ENCODE results near the gene GYS2. TPM values are rescaled to one million over a fixed set of nuclear protein-coding genes. Genes with fewer than 3 reads are reported as not detected.
"Not testable (repeated sequence)": the region's sequence is repeated elsewhere in the genome, so short reads cannot be mapped to it uniquely, and the experiment has no call there.

The GYS2 gene
- polyA plus RNA-seq, 1 experiment = not detected

DNA sequence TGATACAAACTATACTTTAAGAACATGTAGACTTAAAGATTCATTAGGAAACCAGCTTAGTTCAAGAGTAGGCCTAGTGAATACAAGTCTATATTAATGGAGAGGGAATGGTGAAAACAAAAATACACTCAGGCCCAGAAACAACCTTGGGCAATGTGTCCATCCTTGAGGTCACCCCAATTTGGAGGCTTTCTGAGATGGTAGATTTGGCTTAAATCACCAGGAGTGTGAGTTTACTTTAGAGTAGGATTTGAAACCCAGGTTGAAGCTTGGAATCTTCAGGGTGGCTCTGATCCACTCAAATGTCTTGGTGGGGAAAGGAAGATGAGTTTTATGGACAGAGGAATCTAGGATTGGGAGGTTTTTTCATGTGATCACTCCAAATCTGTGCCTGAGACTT is 42.5 kb upstream of the GYS2 start:
- ChIA-PET POLR2A (interaction anchor here (0.7 kb wide), 1 partner anchor 10 kb away, joined by 3 read pairs; the partner anchor contains the start of gene LDHB), CTCF (interaction anchor here (1.1 to 1.6 kb wide), 3 partner anchors 33 to 342 kb away, joined by 3 to 5 read pairs (median 4); no protein-coding TSS in a partner anchor)
- TF ChIP-seq, protein P1, sequence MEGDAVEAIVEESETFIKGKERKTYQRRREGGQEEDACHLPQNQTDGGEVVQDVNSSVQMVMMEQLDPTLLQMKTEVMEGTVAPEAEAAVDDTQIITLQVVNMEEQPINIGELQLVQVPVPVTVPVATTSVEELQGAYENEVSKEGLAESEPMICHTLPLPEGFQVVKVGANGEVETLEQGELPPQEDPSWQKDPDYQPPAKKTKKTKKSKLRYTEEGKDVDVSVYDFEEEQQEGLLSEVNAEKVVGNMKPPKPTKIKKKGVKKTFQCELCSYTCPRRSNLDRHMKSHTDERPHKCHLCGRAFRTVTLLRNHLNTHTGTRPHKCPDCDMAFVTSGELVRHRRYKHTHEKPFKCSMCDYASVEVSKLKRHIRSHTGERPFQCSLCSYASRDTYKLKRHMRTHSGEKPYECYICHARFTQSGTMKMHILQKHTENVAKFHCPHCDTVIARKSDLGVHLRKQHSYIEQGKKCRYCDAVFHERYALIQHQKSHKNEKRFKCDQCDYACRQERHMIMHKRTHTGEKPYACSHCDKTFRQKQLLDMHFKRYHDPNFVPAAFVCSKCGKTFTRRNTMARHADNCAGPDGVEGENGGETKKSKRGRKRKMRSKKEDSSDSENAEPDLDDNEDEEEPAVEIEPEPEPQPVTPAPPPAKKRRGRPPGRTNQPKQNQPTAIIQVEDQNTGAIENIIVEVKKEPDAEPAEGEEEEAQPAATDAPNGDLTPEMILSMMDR (IDR thresholded peaks at IDR 0.05; ENCODE audit: low read depth, low read length) = no peak
- Histone ChIP-seq H3K9me3 (ENCODE audit: control insufficient read depth, insufficient read depth, low read length) (no peaks in the 10 kb centered on the region), H3K27me3 (ENCODE audit: control insufficient read depth, insufficient read depth, low read length) (no peaks in the 10 kb centered on the region), H3K27ac (ENCODE audit: low read depth, low read length) (no peak overlapping the region), H3K4me3 (ENCODE audit: low read depth, low read length) (no peak overlapping the region)
- DNase-seq (ENCODE audit: low read depth, low spot score) = no peak

DNA sequence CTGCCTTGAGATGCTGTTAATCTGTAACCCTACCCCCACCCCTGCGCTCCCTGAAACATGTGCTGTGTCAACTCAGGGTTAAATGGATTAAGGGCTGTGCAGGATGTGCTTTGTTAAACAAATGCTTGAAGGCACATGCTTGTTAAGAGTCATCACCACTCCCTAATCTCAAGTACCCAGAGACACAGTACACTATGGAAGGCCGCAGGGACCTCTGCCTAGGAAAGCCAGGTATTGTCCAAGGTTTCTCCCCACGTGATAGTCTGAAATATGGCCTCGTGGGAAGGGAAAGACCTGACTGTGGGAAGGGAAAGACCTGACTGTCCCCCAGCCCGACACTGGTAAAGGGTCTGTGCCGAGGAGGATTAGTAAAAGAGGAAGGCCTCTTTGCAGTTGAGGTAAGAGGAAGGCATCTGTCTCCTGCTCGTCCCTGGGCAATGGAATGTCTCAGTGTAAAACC is 40.4 kb upstream of the GYS2 start:
- POLR2A ChIA-PET; H3K9me3 ChIP-seq (ENCODE audit: control insufficient read depth, insufficient read depth, low read length); DNase-seq (ENCODE audit: low read depth, low spot score); H3K27ac ChIP-seq (ENCODE audit: low read depth, low read length); H3K27me3 ChIP-seq (ENCODE audit: control insufficient read depth, insufficient read depth, low read length); H3K4me3 ChIP-seq (ENCODE audit: low read depth, low read length): not testable (repeated sequence)
- CTCF ChIA-PET = interaction anchor here (1.2 to 1.3 kb wide), 2 partner anchors 35 to 53 kb away, joined by 4 to 12 read pairs; no protein-coding TSS in a partner anchor

DNA sequence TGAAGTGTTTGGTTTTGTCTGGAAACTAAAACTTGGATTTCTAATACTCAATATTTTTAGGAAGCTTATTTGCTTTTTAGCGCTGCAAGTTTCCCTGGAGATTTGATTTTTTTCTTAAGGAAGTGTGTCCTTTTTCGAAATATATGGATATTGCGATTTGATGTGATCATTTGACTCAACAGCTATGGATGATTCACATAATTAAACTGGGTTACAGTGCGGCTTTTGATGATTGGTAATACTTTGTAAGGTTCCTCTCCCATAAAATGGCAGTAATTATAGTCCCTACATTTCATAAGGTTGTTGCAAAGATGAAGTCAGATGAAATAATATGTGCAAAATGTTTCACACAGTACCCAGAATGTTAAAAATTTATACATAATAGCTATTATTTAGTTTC is 39.9 kb upstream of the GYS2 start:
- no peak for DNase-seq (ENCODE audit: low read depth, low spot score)
- TF ChIP-seq, protein P1 (IDR thresholded peaks at IDR 0.05; ENCODE audit: low read depth, low read length) = no peak
- no peak overlapping the region for H3K4me3 ChIP-seq (ENCODE audit: low read depth, low read length)

DNA sequence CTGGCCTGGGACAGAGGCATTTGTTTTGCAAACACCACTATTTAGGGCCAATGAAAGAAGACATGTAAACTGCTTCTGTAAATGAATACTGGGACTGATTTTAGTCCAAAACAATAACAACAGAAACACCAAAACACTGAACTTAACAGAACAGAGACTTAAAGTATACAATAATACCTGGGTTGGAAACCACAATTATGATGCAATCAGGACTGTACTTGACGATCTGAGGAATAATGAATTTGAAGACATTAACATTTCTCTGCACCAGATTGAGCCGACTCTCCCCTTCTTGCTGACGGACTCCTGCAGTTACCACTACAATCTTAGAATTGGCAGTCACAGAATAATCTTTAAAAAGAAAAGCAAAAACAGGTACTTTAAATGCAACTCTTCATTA is 39.1 kb upstream of the GYS2 start:
- Histone ChIP-seq H3K27me3 (ENCODE audit: control insufficient read depth, insufficient read depth, low read length) (no peaks in the 10 kb centered on the region), H3K27ac (ENCODE audit: low read depth, low read length) (no peak overlapping the region), H3K9me3 (ENCODE audit: control insufficient read depth, insufficient read depth, low read length) (no peaks in the 10 kb centered on the region), H3K4me3 (ENCODE audit: low read depth, low read length) (no peak overlapping the region)
- TF ChIP-seq, protein P1 (IDR thresholded peaks at IDR 0.05; ENCODE audit: low read depth, low read length) = no peak
- ChIA-PET CTCF (interaction anchor here (1.3 kb wide), 1 partner anchor 37 kb away, joined by 12 read pairs; no protein-coding TSS in a partner anchor), POLR2A (no interaction called here)
- no peak for DNase-seq (ENCODE audit: low read depth, low spot score)

More for the DNA sequence above, 39.9 kb upstream of the GYS2 start:
- H3K27ac ChIP-seq (ENCODE audit: low read depth, low read length) = no peak overlapping the region
- H3K27me3 ChIP-seq (ENCODE audit: control insufficient read depth, insufficient read depth, low read length) = no peaks in the 10 kb centered on the region
- ChIA-PET POLR2A (no interaction called here), CTCF (interaction anchor here (1.2 to 1.3 kb wide), 2 partner anchors 36 to 53 kb away, joined by 4 to 12 read pairs; no protein-coding TSS in a partner anchor)
- no peaks in the 10 kb centered on the region for H3K9me3 ChIP-seq (ENCODE audit: control insufficient read depth, insufficient read depth, low read length)

DNA sequence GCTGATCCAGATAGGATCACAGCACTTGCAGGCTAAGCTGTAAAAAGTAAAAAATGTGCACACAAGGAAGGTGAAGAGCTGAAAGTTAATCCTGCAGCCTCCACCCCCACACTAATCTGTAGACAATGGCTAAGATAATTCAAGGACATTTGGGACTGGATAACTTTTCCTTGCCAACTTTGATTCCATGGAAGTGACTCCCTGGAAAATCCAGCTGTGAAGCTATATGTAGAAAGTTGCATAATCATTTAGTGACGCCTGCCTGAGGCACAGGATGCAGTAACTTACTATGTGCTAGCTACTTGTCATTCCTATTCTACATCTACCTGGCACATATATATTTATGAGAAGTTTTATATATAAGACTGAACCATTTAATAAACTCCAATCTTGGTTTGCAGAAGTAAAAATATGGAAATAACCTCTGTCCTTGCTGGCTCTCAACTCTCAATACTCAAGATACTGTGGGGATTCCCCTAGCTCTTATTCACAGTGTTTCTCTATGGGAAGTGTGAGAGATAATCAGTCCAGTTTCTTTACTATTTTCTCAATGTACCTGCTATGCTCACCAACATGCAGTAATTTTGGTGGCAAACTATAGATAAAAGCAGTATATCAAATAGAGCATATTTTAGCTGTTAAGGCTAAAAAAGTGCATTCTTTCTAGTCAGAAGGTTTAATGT is 38.2 kb upstream of the GYS2 start:
- CTCF ChIA-PET = interaction anchor here (1.3 kb wide), 1 partner anchor 38 kb away, joined by 7 read pairs; no protein-coding TSS in a partner anchor
- Histone ChIP-seq H3K9me3 (ENCODE audit: control insufficient read depth, insufficient read depth, low read length) (no peaks in the 10 kb centered on the region), H3K27ac (ENCODE audit: low read depth, low read length) (no peak overlapping the region), H3K4me3 (ENCODE audit: low read depth, low read length) (no peak overlapping the region), H3K27me3 (ENCODE audit: control insufficient read depth, insufficient read depth, low read length) (no peaks in the 10 kb centered on the region)
- POLR2A ChIA-PET = interaction anchor here (0.7 kb wide), 1 partner anchor 14 kb away, joined by 8 read pairs; the partner anchor contains the start of gene LDHB
- TF ChIP-seq, protein P1 (IDR thresholded peaks at IDR 0.05; ENCODE audit: low read depth, low read length) = no peak
- no peak for DNase-seq (ENCODE audit: low read depth, low spot score)
